Measurements from ENCODE around the gene GPR18.

Gene GPR18

GRCh38 chr13:99220199-99220935 lies 37.8 kb downstream of the GPR18 start:
- DNase-seq, result no peak
- Histone ChIP-seq H3K9me3 (ENCODE audit: severe bottlenecking) (no peaks in the 10 kb centered on the region), H3K36me3 (peaks cover 14% of the 10 kb centered on the region), H3K27me3 (ENCODE audit: insufficient read depth, low read depth, severe bottlenecking) (no peaks in the 10 kb centered on the region), H3K27ac (no peak overlapping the region), H3K4me3 (ENCODE audit: low read depth, low read length) (no peak overlapping the region)
- TF ChIP-seq CTCF (IDR thresholded peaks at IDR 0.05; ENCODE audit: low read depth, low read length), result no peak

DNA sequence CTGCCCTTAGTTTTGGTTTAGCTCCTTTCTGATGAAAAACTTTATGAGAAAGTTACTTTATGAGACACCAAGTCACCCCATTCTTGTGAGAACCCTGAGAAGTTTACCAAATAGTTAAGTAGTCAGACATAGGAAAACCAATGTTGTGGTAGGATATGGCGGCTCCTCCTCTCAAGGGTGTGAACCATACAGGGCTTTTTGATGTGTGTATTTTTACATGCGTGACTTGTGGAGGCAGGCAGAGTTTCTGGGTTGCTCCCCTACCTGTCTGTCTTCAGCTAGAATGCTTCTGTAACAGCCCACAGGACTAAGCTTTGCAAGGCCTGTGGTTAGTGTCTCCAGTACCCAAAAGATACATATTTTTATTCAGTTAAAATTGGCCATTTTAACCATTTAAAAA lies 39.2 kb downstream of the GPR18 start:
- no peak for DNase-seq
- H3K27me3 ChIP-seq (ENCODE audit: insufficient read depth, low read depth, severe bottlenecking), result no peaks in the 10 kb centered on the region
- TF ChIP-seq CTCF (IDR thresholded peaks at IDR 0.05; ENCODE audit: low read depth, low read length), result no peak
- no peaks in the 10 kb centered on the region for H3K9me3 ChIP-seq (ENCODE audit: severe bottlenecking)
- no peak overlapping the region for H3K27ac ChIP-seq
- H3K36me3 ChIP-seq, result peaks cover 14% of the 10 kb centered on the region
- no peak overlapping the region for H3K4me3 ChIP-seq (ENCODE audit: low read depth, low read length)

GRCh38 chr13:99218545-99218944 lies 39.6 kb downstream of the GPR18 start:
- no peaks in the 10 kb centered on the region for H3K27me3 ChIP-seq (ENCODE audit: insufficient read depth, low read depth, severe bottlenecking)
- H3K27ac ChIP-seq, result no peak overlapping the region
- peaks cover 15% of the 10 kb centered on the region for H3K36me3 ChIP-seq
- no peak for TF ChIP-seq CTCF (IDR thresholded peaks at IDR 0.05; ENCODE audit: low read depth, low read length)
- DNase-seq, result no peak
- H3K9me3 ChIP-seq (ENCODE audit: severe bottlenecking), result no peaks in the 10 kb centered on the region
- H3K4me3 ChIP-seq (ENCODE audit: low read depth, low read length), result no peak overlapping the region

DNA sequence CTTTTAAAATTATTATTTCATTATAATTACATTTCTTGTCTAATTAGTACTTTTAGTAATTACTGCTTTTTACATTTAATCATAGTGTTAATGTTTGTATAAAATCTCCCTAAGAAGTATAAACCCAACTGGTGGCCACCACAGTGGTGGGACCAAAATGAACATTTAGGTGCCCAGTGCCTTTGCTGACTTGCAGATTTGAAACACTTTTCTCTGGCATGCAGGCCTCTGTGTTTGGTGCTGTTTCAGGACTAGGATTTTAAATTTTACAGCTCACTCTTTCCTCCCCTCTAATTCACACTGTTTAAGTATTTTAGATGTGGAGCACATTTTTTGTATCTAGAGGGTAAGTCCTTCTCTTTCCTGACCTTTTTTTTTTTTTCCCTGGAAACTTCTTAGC lies 40.1 kb downstream of the GPR18 start:
- H3K27me3 ChIP-seq (ENCODE audit: insufficient read depth, low read depth, severe bottlenecking), result no peaks in the 10 kb centered on the region
- no peaks in the 10 kb centered on the region for H3K9me3 ChIP-seq (ENCODE audit: severe bottlenecking)
- TF ChIP-seq CTCF (IDR thresholded peaks at IDR 0.05; ENCODE audit: low read depth, low read length), result no peak
- no peak for DNase-seq
- H3K27ac ChIP-seq, result no peak overlapping the region
- no peak overlapping the region for H3K4me3 ChIP-seq (ENCODE audit: low read depth, low read length)
- H3K36me3 ChIP-seq, result peaks cover 19% of the 10 kb centered on the region

DNA sequence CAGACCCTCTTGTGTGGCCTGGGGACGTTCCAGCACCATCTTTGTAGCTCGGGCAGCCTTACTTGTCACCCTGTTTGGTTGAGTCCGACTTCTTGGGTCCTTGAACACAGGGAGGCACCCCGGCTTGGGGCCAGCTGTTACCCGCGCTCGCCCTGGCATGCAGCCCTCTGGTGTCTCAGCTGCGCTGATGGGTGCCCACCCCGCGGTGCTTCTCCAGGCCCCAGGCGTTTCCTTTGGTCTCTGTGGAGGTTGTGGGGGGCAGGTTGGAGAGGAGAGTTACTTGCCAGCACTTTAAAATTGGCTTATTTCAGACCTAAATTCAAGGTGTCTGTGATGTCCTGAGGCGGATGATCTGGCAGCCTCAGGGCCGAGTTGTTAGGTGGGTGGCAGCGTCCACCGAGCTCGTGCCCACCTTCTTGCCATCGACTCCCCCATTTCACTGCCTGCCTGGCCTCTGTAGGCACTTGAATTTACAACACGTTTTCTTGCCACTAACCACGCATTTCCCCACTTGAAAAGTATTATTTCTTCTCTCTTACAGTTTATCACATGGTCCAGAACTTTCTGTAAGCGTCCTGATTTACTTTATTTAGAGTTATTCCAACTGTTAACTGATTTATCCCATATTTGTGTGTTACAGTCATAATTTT lies 40.6 kb downstream of the GPR18 start:
- no peaks in the 10 kb centered on the region for H3K27me3 ChIP-seq (ENCODE audit: insufficient read depth, low read depth, severe bottlenecking)
- no peak for DNase-seq
- H3K36me3 ChIP-seq, result peaks cover 24% of the 10 kb centered on the region
- no peak overlapping the region for H3K4me3 ChIP-seq (ENCODE audit: low read depth, low read length)
- no peak overlapping the region for H3K27ac ChIP-seq
- no peak for TF ChIP-seq CTCF (IDR thresholded peaks at IDR 0.05; ENCODE audit: low read depth, low read length)
- H3K9me3 ChIP-seq (ENCODE audit: severe bottlenecking), result no peaks in the 10 kb centered on the region
